NCI-H345 (cell line): ENCODE measurements around the gene OPALIN.

Experiments used
- DNase-seq: peaks from one replicate; lab custom pipeline; 2025; lab: John Stamatoyannopoulos, UW

OPALIN gene, protein sequence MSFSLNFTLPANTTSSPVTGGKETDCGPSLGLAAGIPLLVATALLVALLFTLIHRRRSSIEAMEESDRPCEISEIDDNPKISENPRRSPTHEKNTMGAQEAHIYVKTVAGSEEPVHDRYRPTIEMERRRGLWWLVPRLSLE

GRCh38 chr10:96358851-96359540, at the start of gene OPALIN:
TSS of gene OPALIN (minus strand) at chr10:96359002. CDS start at chr10:96358896, 106 bp downstream.
- no peak for DNase-seq

GRCh38 chr10:96408201-96408600, 49.4 kb upstream of the OPALIN start:
- no peak for DNase-seq

GRCh38 chr10:96407560-96408069, 48.8 kb upstream of the OPALIN start:
- DNase-seq = no peak

DNA sequence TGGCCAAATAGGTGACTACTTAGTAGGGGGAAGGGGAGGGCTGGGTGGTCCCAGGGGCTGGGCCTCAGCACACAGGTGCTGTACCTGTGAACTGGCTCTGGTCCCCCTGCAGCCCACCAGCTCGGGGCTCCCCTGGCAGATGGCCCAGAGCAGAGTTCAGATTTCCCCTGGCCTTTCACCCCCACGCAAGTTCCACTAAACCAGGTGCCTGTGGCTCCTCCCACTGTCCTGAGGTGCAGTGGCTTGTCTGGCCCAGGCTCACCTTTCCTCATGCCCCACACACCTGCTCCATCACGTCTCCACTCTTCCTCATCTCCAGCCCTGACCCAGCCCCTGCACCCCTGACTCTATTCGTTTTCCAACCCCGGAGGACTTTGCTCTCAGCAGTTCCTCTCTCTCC, 47.3 kb upstream of the OPALIN start:
- DNase-seq = no peak

DNA sequence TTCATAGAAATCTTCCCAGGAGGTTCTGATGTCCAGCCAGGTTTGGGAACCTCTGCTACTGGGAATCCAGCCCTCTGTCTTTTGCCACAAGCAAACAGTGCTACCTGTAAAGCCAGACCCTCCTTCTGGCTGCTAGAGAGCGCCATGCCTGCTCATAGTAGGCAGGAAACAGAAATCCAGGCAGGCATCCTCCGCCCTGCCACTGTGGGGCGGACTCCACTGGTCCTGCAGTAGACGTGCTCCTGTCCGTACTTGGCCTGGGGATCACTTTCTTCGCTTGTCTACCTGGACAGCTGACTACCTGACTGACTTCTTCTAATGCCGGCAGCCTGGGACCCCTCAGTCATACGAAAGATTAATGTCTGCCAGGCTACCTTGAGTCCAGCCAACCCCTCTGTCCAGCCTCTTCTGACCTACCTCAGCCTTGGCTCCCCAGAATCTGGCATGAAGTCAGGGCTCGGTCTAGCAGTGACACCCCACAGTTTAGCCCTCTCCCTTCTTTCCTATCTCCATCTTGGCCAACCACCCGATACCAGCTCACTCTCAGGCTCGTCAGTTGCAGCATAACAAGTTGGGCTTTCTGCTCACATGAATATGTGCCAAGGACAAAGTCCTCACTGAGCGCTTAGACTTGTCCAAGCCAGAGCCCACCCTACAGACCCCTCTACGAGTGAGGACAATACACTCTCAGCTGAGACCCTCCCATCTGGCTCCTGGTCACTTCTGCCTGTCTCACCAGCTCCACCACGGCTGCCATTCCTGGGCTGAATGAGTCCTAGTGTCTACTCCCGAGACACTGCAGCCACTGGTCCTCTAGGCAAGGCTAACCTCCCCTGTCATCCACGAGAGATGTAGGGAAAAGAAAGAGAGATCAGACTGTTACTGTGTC, 43.9 kb upstream of the OPALIN start:
- no peak for DNase-seq

DNA sequence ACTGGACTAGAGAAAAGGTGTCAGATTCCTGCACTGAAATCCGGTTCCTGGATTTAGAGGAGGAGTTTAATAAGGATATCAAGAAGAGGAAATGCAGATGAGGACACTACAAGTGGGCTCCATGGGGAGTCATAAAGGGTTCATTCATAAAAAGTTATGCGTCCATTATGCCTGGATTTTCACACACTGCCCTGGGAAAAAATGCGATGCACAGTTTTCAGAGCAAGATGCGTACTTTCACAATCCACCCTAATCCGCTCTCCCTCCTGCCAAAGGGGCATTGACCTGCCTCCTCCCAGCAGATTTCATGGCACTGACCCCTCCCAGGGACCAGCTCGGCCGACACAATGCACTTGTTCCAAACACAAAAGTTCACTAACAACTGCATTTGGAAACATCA, 42.2 kb upstream of the OPALIN start:
- DNase-seq = no peak

DNA sequence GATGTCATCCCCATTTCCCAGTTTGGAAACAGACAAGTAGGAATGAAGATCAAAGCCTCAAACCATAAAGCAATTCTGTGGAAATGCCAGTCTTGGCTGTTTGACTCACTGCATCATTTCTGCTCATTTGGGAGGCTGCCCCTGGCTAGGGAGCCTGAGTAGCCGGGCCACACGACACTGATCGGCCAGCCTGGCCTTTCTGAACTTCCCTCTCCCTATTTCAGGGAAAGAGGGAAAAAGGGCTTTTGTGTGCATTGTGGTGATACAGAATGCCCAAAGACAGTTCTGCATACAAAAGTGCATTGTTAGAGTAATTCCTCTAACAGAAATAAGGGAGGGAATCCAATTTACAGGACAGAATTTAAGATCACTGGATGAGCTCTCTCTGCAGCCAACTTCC, 41.7 kb upstream of the OPALIN start:
- DNase-seq = no peak

DNA sequence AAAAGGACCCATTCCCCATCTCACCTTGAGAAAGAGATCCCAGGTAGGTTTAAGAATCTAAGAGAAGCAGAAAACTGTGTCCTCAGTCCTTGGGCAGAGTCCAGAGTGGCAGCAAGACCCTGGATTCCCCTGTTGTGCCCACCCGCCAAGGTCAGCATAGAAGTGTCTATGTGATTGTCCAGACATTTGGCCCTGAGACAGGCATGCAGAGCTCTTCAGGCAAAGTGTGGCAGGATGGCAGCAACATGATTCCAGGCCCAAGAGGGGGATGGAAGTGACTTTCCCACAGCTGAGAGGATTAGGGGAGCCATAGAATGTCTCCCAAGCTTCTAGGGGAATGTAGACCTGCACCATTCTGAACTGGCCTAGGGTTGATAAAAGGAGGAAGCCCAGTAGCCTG, 39.1 kb upstream of the OPALIN start:
- DNase-seq = no peak

GRCh38 chr10:96395931-96396877, 37.4 kb upstream of the OPALIN start:
- peak; percentile 9 for DNase-seq

DNA sequence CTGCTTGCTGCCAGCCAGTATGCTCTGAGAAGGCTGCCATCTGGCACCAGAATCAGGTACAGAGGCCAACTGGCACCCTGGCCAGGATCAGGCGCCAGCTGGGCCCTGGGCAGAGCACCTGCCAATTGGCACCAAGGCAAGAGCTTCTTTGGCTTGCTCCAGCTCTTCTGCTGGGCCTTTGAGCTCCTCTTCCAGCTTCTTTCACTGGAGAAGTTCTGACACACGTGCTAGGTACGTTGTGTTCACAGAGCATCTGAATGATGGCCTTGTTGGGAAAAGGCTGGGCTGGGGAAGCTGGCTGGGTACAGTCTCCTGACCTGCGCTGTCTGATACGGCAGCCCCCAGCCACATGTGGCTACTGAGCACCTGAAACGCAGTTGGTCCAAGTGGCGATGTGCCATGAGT, 31.7 kb upstream of the OPALIN start:
- no peak for DNase-seq

DNA sequence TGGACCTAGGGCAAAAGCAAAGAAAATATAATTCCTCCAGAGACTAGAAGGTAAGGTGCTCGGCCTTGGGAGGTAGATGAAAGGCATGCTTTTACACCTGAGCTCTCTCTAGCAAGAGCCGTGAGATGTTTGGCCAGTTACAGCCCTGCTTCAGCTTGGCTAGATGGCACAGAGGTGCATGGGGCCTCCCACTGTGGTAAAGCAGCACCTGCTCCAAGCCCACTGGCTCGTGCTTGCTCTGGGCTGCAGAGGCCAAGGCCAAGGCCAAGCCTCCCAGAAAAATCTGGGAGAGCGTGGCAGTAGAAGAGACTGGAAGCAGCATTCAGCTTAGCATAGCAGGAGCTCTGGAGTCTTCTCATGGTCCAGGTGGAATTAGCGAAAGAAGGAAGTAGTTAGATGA, 31.0 kb upstream of the OPALIN start:
- DNase-seq = no peak

DNA sequence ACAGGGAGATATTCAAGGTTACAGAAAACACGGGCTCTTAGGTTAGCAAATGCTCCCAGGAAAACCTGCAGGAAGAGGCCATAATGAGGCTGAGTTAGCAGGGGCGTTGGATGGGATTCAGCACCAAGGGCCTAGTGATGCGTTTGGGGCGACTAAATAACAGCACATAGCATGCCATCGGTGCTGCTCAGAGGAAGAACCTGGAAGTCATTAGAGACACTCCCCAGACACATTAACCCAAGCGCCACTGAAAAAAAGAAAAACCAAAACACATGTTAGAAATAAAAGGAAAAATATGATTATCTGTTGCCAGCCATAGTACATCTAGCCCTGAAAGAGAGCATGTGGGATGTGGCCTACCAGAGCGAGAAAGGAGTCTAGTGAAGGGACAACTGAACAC, 28.8 kb upstream of the OPALIN start:
- DNase-seq = no peak

DNA sequence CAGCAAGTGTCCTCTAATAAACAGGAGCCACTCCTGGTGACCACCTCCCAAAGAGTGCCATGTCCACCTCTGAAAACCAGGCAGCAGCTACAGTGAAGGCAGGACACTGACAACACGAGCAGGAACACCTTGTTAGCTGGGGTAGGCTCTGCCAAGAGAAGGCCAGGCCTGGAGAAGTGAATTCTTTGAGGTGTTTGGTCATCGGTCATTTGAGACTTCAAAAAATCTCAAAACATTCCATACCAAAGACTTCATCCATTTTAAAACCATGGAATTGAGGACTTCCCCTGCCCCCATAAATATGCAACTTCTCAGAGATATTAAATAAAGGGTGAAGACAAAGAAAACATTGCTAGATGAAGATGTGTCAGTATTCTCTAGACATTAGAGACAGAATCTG, 28.4 kb upstream of the OPALIN start:
- no peak for DNase-seq

GRCh38 chr10:96384506-96384905, 25.7 kb upstream of the OPALIN start:
- no peak for DNase-seq

GRCh38 chr10:96380821-96381220, 22.0 kb upstream of the OPALIN start:
- no peak for DNase-seq

DNA sequence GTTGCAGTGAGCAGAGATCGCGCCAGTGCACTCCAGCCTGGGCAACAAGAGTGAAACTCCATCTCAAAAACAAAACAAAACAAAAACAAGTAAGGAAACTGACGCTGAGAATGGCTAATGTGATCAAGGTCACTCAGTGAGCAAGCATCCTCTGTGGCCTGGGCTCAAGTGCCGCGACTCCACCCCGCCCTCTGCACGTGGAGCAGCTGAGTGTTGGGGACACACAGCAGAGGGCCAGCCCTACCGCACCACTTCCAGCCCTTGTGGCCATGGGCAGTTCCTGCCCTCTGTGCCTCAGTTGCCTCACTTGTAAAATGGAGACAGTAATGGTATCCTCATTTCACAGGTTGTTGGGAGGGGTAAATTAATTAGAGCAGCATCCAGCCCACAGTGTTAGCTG, 21.0 kb upstream of the OPALIN start:
- no peak for DNase-seq

- no peak for DNase-seq
Measured at GRCh38 chr10:96378741-96379140, 19.9 kb upstream of the OPALIN start.

GRCh38 chr10:96377816-96378294, 19.1 kb upstream of the OPALIN start:
- DNase-seq = no peak

DNA sequence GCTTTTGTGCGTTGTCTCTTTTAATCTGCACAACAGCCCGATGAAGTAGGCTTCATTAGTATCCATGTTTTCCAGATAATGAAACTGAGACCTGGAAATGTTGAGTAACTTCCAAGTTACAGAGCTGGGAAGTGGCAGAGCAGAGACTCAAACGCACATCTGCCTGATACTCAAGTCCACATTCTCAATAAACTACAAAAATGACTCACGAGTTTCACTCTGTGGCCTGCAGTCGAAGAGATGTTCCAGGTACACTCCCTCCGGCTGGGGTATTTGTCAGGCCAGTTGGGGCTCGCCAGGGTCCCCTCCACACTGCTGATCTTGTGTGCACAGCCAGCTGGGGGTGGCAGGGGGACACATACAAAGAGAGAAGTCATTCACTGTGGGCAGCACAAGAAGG, 17.7 kb upstream of the OPALIN start:
- DNase-seq = no peak

GRCh38 chr10:96374985-96375830, 16.4 kb upstream of the OPALIN start:
- DNase-seq = peak; percentile 84

GRCh38 chr10:96374639-96374984, 15.8 kb upstream of the OPALIN start:
- no peak for DNase-seq
